Activated CD4-positive, alpha-beta T cell treated with anti-CD3 and anti-CD28 coated beads, Interleukin-2, Interleukin-6, amounts not matched to agents 100 ng/mL and 50 ng/mL, durations not matched to agents 16 hours and 8 hours (primary cell): Measurements from ENCODE around the gene TM2D1.
"Not testable (repeated sequence)": the region's sequence is repeated elsewhere in the genome, so short reads cannot be mapped to it uniquely, and the experiment has no call there.

Source experiments
- DNase-seq: peaks from one replicate; pipeline ENCODE4 v3.0.0-alpha.2; 2020

The TM2D1 gene

DNA sequence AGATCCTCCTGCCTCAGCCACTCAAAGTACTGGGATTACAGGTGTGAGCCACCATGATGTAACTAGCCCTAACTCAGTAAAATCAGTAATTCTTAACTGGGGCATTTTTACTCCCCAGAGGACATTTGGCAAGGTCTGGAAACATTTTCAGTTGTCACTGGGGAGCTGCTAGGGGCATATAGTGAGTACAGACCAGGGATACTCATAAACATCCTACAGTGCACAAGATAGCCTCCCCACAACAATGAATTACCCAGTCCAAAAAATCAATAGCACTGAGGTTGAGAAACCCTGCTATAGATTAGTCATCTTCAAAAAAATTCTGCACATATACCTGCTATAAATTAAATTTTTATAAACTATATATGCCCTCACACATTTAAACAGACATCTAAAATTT is 13.0 kb downstream of the TM2D1 start:
- DNase-seq, result no peak

DNA sequence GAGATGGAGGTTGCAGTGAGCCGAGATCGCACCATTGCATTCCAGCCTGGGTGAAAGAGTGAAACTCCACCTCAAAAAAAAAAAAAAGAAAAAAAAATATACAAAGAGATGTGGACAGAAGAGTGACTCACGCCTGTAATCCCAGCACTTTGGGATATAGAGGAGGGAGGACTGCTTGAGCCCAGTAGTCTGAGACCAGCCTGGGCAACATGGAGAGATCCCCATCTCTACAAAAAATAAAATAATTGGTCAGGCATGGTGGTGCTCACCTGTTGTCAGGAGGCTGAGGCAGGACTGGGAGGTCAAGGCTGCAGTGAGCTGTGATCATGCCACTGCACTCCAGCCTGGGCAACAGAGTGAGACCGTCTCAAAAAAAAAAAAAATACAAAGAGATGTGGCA is 13.7 kb downstream of the TM2D1 start:
- not testable (repeated sequence) for DNase-seq

DNA sequence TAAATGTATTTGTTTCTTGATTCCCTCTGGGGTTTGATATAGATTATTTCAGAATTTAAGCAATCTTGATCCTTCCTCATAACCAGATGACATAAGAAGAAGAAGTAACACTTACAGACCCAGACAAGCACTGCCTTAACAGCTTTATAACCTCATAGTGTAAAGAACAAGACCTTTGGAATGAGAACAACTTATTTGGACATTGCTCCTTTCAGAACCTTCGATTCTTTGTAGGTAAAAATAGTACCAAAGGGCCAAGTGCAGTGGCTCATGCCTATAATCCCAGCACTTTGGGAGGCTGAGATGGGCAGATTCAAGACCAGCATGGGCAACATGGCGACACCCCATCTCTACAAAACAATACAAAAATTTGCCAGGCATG is 15.0 kb downstream of the TM2D1 start:
- no peak for DNase-seq

DNA sequence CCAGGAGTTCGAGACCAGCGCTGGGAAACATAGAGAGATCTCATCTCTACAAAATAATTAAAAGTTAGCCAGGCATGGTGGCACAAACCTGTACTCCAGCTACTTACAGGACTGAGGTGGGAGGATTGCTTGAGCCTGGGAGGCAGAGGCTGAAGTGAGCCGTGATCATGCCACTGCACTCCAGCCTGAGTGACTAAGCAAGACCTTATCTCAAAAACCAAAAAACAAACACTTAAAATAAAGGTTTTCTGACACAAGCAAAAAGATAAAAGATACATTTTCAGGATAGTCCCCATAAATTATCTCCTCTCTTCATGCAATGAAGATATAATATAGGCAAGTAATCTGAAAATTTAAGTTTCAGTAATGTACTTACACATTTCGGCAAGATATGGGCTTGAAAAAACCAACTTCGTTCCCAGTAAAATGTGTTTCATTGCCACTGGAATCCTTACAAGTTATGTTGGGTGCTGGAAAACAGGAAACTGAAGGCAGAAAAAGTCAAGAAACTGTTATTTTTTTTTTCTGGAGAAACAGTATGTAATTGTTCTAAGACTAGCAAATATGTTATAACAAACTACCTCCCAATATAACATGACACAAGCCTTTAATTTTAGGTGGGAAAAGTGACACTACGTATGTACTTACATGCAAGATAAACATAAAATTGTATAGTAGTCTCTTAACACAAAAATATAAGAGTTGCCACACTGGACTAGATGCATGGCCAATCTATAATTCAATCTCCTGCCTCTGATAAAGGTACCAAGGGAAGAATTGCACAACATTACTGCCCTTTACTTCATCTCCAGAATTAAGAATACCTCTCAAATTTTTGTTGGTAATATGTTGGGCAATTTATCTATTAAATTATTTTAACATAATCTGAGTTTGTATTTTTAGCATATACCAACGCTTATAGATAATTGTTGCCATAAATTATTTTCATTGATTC is 15.7 kb downstream of the TM2D1 start:
- no peak for DNase-seq

DNA sequence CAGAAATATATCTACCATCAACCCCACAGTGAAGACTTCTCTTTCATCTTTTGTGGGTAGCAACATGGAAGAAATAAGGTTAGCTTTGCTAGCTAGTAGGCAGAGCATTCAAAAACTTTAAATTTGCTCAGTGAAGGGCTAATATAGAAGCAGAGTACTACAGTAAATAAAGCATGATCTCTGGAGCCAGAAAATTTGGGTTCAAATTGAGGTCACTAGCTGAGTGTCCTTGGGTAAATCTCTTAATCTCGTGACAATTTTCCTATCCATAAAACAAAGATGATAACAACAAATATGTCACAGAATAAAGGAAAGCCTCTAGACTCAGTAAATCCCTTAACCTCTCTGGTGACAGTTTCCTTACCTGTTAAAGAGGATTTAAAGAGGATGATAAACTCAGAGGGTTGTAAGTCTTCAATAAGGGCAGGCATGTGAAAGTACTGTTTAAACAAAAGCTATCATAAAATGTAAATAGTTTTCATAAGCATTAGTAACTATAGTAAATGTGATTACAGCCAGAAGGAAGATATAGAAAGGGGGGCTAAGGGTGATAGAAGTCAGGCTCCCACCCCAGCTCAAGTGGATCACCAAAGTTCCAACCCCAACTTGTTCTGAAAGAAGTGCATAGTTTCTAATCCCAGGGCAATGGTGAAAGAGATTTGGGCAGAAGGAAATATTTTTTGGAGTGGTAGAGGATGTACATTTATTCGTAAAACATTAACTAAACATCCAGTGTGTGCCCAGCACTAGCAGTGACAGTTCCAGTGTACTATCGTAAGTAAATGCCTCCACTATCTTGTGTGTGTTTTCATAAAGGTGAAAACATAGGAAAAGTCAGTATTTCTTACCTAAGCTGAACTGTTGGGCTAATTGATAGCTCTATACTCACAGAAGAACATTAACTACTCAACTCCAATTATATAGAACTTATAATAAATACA is 24.8 kb downstream of the TM2D1 start:
- DNase-seq, result no peak

DNA sequence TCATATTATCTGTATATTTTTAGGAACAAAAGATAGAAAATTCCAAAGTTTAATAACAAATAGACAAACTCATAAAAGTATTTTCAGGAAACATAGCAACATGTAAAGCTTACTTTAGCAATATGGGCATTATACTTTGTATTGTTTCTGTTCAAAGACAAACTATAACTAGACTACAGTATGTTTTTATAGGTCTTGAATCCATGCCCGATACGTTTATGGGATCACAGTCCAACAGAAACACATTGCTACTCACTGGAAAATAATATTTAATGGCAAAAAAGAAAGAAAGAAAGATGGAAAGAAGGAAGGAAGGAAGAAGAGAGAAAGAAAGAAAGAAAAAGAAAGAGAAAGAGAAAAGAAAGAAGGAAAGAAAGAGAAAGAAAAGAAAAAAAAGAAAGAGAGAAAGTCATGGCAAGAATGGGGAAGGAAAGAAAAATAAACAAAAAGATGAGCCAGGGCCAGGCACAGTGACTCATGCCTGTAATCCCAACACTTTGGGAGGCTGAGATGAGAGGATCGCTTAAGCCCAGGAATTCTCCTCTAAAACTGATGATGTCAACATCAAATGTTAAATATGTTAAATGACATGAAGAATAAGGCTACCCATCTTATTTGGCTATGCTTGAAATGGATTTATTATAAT is 32.7 kb downstream of the TM2D1 start:
- no peak for DNase-seq

DNA sequence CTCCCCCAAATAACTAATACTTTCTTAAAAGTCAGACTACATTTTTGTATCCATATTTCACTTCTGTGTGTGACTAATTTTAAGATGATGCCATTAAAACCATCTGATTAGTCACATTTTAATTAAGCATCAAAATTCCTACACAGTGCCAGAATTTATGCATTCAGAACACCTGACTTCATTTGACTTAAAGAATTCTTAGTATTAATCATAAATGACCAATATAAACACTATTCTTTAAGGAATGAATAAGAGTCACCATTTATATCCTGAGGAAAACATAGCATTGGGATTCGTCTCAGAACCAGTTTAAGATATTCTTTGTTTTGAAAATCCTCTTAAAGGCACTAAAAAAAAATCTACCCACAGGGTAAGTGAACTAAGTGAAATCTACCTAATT is 37.0 kb downstream of the TM2D1 start:
- DNase-seq, result no peak

DNA sequence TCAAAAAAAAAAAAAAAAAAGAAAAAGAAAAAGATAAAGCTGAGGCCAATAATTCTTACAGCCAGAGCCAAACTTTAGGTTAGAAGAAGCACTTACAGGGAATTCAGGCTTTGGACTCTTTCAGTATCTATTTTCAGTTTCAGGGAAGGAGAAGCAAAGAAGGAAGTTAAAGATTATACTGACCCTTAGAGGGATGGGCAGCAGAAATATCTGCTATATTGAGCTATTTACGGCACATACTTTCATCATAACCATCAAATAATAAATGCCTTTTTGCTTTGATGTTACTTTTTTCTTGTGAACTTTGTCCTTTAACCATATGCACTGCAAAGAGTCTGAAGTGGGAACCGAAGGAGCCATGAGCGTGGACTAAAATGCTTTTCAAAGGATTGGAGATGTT is 42.0 kb downstream of the TM2D1 start:
- no peak for DNase-seq

DNA sequence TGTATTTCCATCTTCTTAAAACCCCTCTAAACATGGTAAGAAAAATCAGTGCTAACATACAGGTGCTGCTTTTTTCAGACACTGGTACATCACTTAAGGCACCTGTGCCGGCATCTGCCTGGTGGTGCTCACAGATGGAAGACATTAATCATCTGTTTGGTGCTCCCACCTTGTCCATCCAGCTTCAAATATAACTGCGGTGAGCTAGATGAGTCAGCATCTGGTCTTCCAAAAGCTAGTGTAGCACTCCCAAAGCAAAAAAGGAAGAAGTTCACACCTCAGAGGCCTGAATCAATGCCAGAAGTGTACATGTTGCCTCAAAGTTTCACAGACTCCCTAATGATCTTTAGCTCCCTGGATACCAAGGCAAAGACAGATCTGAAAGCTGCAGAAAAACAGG is 44.4 kb downstream of the TM2D1 start:
- no peak for DNase-seq

DNA sequence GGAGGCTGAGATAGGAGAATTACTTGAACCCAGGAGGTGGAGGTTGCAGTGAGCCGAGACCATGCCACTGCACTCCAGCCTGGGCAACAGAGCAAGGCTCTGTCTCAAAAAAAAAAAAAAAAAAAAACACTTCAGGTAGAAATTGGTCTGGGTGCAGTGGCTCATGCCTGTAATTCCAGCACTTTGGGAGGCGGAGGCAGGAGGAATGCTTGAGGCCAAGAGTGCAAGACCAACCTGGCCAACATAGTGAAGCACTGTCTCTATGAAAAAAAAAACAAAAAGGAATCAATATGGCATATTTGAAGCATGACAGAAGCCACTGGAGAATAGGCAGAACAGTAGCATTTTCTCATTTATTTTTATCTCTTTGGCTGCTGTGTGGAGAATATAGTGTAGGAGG is 48.1 kb downstream of the TM2D1 start:
- DNase-seq, result not testable (repeated sequence)

DNA sequence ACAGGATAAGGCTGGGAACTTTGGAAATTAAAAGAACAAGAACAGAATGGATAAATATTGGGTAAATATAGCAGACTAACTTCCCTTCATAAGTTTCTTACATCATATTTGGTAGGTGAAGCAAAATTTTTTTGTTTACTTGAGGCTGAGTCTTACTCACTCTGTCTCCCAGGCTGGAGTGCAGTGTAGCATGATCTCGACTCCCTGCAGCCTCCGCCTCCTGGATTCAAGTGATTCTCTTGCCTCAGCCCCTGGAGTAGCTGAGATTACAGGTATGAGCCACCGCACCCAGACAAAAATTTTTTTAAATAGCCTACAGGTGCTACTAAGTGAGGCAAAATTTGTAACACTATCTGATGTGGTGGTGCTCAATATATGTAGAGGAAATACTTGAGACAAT is 50.7 kb downstream of the TM2D1 start:
- DNase-seq, result no peak

DNA sequence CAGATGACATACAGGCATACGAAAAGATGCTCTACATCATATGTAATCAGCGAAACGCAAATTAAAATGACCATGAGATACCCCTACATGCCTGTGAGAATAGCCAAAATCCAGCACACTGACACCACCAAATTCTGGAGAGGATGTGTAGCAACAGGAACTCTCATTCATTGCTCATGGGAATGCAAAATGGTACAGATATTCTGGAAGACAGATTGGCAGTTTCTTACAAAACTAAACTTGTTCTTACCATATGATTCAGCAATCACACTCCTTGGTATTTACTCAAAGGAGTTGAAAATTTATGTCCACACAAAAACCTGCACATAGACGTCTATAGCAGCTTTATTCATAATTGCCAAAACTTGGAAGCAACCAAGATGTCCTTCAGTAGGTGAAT is 52.6 kb downstream of the TM2D1 start:
- no peak for DNase-seq

DNA sequence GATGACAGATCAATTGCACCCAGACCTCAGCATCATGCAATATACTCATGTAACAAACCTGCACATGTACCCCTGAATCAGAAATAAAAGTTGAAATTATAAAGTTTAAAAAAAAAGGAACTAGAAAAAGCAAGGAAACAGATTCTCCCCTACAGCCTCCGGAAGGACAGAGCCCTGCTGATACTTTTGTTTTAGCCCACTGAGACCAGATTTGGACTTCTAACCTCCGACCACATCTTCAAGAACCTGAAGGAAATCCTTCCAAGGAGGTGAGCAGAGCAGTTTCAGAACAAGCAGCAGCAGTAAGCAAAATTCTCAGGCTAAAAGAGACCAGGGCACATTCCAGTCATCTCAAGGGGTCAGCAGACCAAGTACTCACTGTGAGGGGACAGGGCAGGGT is 54.5 kb downstream of the TM2D1 start:
- DNase-seq, result no peak

DNA sequence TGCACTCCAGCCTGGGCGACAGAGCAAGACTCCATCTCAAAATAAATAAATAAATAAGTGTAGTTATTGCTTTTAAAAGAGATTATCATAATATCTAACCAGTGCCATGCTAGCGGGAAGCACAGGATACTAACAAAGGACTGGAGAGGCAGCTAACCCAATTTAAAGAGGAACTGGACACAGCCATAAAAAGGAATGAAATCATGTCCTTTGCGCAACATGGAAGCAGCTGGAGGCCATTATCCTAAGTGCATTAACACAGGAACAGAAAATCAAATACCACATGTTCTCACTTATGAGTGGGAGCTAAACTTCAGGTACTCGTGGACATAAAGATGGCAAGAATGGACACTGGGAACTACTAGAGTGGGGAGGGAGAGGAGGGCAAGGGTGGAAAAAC is 54.9 kb downstream of the TM2D1 start:
- DNase-seq, result no peak

DNA sequence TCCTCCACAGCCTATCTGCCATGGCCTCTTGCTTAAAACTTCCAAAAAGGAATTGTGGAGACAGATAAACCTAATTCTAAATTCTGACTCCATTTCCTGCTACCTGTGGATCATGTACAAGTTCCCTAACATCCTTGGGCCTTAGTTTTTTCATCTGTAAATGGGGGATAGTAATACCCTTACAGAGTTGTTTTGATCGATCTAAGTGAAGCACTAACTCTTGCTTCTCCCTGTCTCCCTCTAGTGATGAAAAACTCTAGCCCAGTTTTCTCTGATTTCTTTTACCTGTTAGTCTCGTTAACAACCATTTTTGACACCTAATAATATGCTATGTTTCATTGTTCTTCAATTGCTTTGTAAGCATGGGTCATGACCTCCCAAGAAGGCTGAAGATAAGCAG is 65.9 kb downstream of the TM2D1 start:
- DNase-seq, result no peak

DNA sequence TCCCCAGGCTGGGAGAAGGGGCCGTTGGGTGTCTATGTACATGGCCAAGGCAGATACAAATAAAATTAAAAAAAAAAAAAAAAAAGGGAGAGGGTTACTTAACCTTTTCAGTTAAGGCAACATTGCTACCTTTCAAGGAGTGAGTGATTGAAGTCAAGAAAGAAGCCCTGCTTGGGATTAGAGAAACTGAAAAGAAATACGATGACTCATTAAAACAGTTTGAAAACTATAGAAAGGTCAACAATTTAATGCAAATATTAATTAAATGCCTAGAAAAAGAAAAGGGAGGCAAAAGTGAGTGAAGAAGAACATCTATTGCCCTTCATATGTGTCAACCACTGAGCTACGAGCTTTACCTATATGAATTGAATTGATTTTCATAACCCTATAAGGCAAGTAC is 69.5 kb downstream of the TM2D1 start:
- DNase-seq, result no peak

DNA sequence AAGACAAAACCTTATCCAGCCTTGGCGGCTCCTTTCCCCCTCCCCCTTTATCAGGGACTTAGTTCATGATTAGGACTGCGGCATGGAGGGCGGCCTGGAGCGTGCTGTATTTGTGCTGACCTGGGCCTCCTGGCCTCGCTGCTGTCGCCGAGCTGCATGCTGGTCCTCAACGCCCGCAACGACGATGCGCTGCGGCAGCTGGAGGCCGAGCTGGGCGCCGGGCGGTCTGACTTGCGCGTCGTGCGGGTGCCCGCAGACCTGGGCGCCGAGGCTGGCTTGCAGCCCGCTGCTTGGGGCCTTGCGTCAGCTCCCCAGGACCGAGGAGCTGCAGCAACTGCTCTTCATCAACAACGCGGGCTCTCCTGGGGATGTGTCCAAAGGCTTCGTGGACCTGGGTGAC is 70.9 kb downstream of the TM2D1 start:
- DNase-seq, result no peak

DNA sequence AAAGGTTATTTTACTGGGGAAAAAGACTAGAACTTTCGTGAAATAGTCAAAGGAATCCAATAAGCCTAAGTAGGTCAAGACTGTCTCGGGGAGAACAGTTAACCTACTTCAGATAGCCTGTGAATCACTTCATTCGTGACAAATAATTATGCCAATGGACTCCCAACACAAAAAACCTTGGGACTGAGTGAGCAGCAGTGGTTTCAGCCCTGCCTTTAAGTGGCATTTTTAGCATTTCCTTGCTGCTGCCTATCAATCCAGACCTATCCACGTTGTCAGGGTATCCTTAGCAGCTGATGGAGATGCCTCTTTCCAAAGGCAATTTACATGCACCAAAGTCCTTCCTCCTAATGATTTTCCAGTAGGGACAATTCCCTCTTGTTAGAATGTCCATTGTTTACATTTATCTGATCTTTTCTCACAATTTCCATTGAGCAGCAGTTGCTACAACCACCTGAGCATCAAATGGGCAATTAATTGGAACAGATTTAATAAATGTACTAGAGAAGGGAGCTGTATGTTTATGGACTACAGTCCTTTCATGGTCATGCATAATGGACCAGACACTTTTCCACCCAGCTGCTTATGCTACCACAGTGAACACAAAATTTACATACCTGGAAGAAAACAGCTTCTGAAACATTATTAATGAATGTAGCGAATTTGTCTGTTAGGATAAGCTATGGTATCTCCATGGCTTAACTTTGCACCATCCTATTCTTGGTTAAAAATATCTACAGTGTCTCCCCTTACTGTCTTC is 75.8 kb downstream of the TM2D1 start:
- no peak for DNase-seq

DNA sequence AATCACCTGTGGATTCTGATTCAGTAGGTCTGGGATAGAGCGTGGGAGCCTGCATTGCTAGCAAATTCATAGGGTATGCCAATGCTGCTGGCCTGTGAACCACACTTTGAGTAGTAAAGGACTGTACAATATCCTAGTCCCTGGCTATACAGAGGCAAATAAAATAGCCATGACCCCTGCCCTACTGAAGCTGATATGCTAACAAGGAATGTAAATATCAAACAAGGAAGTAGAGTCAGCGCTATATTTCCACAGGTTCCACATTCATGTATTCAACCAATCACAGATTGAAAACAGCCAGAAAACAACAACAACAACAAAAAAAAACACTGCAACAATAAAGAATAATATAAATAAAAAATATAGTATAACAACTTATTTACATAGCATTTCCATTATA is 77.8 kb downstream of the TM2D1 start:
- no peak for DNase-seq

DNA sequence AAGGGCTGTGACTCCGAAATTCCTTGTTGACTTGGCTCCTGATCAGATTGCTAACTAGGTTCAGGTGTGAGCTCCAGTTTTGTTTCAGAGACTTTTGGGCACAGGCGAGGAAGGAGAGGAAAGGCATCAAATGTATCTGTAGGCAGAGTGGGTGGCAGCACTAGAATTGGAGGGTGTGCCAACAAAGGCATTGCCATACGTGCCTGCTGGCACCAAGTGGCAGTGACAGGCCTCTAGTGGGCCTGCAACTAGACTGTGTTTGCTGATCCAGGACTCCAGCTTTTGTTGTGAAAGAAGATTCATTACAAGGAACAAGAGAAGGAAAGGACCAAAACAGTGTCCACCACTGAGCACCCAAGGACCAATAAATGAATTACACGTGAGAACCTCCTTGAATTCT is 79.5 kb downstream of the TM2D1 start:
- DNase-seq, result no peak

DNA sequence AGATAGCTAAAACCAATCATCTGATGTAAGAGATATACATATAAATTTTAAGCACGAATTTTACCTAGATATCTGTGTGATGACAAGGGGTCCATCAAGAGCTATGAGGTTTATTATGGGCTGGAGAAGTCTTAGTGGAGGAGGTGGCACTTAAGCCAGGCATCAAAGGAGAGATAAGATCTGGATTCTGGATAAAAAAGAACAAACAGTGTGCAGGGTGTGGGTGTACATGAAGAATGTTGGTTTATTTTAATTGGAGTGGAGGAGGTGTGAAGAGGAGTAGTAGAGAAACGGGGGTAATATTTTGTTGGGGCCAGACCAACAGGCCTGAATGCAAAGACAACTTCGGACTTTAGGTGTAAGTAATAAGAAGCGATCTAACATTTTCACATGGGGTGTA is 80.6 kb downstream of the TM2D1 start:
- DNase-seq, result no peak

DNA sequence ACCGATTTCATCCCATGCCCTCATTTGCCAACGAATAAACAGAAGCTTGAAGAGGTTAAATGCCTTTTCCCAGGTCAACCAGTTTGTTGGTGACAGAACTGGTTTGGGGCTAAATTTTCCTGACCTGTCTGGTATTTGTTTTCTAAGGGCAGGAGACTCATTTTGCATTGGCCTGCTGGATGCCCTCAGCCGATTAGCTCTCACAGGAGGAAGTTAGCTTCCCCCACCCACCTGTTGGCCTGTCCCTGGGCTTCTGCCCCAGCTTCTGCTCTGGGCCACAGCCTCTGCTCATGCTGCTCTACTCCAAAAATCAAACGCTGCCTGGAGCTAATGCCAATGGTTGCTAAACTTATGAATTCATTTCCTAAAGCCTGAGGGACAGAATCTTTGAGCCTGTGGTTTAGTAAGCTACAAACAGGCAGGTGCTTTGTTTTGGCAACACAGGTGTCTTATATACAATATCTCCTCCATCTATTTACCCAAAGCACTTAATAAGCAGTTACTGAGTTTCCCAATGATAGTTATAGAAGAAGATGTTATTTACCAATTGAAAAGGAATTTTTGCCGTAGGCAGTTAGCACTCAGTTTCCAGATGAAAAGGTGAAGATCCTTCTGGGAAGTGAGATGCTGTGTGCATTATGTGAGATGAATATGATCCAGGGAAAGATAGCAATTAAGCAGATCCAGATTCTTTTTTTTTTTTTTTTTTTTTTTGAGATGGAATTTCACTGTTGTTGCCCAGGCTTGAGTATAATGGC is 82.3 kb downstream of the TM2D1 start:
- no peak for DNase-seq
